Activated CD4-positive, CD25-positive, alpha-beta regulatory T cell treated with anti-CD3 and anti-CD28 coated beads, Interleukin-2, amount 50 U/mL, for 24 hours (primary cell): ENCODE results near the gene SEPHS1.
"Not testable (repeated sequence)": the region's sequence is repeated elsewhere in the genome, so short reads cannot be mapped to it uniquely, and the experiment has no call there.

Experiments
- ATAC-seq, 2 donors: fragments of 150-1000 bp; cut with Tn5 transposase; one replicate each; pipeline ENCODE4 v1.10.0; 2021; ENCODE audit warnings: mild to moderate bottlenecking in 1 of 2, moderate library complexity in 1 of 2

The SEPHS1 gene

DNA sequence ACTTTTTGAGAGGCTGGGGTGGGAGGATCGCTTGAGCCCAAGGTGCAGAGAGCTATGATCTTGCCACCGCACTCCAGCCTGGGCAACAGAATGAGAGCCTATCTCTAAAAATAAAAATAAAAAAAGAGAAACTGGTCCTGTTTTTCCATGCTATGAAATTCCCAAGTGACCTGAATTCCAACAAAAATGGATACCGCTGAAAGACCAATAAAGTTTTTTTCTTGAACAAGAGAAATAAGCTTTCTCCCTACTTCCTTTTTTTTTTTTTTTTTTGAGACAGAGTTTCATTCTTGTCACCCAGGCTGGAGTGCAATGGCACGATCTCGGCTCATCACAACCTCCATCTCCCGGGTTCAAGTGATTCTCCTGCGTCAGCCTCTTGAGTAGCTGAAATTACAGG lies 12.5 kb upstream of the SEPHS1 start:
- no peak for ATAC-seq

- no peak for ATAC-seq
Measured at GRCh38 chr10:13356392-13356791, 8.3 kb upstream of the SEPHS1 start.

GRCh38 chr10:13354783-13355182 lies 6.7 kb upstream of the SEPHS1 start:
- no peak for ATAC-seq

GRCh38 chr10:13352519-13352918 lies 4.4 kb upstream of the SEPHS1 start:
- no peak for ATAC-seq

- no peak for ATAC-seq
Measured at GRCh38 chr10:13351340-13351915, 3.3 kb upstream of the SEPHS1 start.

- no peak for ATAC-seq
Measured at GRCh38 chr10:13349463-13350274, 1.6 kb upstream of the SEPHS1 start.

- ATAC-seq: peak; percentile 71 to 75
Measured at GRCh38 chr10:13347500-13348156, 465 bp downstream of the SEPHS1 start.

DNA sequence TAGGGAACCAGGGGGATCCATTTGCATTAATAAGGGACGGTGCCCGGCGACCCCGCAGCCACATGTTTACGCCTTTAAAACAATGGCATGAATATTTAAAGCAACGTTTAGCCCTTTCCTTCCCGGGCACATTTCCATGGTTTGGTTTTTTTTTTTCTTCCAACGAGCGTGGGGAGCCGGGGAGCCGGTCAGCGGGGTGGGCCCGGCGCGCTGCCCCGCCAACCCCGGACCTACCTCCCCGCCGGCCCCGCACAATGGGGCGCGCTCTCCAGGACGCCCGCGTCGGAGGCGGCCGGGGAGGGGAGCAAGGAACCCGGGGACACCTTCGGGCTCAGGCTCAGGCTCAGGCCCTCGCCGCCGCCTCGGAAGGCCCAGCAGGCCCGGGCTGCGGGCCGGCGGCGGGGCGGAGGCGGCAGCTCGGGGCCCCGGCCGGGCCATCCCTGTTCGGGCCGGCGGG lies 1.0 kb downstream of the SEPHS1 start:
- peak in 1 of 2 donors; percentile 17 for ATAC-seq

GRCh38 chr10:13346283-13347042 lies 1.6 kb downstream of the SEPHS1 start:
- ATAC-seq: no peak

DNA sequence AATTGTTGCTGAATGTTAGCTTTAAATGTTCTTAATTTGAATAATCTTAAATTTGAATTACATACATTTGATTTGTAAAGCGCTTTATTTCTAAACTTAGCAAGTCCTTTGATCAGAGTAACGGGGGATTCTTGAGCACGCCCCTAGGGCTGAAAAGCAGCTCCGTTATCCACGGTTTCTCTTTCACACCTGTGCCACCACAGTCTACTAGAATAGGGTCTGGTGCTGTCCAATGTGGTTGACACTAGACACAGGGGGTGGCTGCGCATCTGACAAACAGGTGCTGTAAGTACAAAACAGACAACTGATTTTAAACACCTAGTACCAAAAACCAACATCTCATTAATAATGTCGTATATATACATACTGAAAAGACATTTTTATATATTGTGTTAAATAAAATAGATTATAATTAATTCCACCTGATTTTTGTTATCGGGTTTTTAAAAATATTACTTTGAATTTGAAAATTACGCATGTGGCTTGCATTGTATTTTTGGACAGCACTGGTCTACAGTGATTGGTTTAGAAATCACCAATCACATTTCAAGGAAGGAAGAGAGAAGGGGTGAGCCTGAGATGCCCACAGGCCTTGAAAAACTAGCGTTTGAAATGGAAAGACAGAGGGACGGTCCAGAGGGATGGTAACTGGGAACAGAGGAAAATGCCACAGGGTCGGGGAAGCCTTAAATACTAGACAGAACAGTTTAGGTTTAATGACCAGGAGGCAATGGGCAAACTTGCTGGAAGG lies 7.3 kb downstream of the SEPHS1 start:
- peak; percentile 93 to 94 for ATAC-seq

DNA sequence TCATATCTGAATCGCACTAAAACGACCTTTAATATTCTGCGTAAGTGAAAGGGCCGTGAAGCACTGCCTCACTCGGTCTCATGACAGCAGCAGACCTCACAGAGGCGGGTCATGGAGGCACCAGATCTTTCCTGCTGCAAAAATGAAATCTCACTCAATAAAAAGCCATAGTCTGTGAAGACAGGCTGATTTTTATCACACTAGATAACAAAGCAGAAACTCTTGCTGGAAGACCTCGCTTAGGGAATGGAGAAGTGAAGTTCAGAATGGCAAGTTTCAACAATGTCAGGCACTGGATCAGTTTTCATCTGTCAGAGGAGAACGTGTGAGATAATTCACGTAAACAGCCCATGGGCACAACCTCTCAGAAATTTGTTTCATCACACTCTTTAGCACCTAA lies 8.0 kb downstream of the SEPHS1 start:
- ATAC-seq: peak; percentile 8 to 17

GRCh38 chr10:13338390-13339110 lies 9.5 kb downstream of the SEPHS1 start:
- ATAC-seq: no peak

DNA sequence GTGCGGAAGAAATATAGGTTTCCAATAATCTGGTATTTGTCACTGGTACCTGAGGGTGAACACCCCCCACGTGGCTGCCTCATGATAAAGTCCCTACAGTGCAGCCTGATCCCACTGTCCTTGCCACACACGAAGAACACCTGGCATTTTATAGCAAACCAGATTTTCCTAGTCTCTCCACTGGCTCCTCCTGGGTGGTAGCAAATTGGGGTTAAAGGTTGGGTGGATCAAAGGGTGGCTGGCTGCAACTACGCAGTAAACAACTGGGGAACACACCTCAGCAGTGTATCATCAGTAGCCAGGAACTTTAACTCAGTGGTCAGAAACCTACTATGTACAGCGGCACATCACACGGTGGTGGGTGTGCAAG lies 10.3 kb downstream of the SEPHS1 start:
- ATAC-seq: no peak

- ATAC-seq: no peak
Measured at GRCh38 chr10:13337128-13337826, 10.8 kb downstream of the SEPHS1 start.

- ATAC-seq: no peak
Measured at GRCh38 chr10:13335881-13336280, 12.2 kb downstream of the SEPHS1 start.

DNA sequence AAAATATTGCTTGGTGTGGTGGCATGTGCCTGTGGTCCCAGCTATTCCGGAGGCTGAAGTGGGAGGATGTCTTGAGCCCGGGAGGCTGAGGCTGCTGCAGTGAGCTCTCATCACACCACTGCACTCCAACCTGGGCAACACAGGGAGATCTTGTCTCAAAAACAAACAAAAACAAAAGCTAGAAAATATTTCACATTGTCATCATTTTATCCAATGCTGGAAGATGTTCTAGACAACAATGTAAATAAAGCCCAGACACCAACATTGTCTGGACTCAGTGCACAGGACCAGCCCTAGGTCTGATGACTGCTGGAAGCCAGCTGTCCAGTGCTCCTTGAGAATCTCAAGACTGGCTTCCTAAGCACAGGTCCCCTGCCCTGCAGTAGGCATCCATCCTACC lies 13.5 kb downstream of the SEPHS1 start:
- no peak for ATAC-seq

GRCh38 chr10:13331646-13332045 lies 16.4 kb downstream of the SEPHS1 start:
- no peak for ATAC-seq

- not testable (repeated sequence) for ATAC-seq
Measured at GRCh38 chr10:13330980-13331379, 17.1 kb downstream of the SEPHS1 start.

GRCh38 chr10:13329565-13329964 lies 18.5 kb downstream of the SEPHS1 start:
- no peak for ATAC-seq

- ATAC-seq: no peak
Measured at GRCh38 chr10:13328613-13329012, 19.5 kb downstream of the SEPHS1 start.

GRCh38 chr10:13328126-13328525 lies 20.0 kb downstream of the SEPHS1 start:
- no peak for ATAC-seq
